Endothelial cell (in vitro differentiated cells): ENCODE results near the gene ARHGAP26. TPM values are rescaled to one million over a fixed set of nuclear protein-coding genes. Genes with fewer than 3 reads are reported as not detected.

Experiments
- DNase-seq: peaks from one replicate; pipeline ENCODE4 v3.0.0; 2021; ENCODE audit warnings: low spot score
- H3K27ac Mint-ChIP-seq: one replicate; pipeline ENCODE4 v1.8.0; 2021; ENCODE audit warnings: mixed read lengths, inconsistent platforms; ENCODE audit not compliant: unreplicated experiment
- H3K27me3 Mint-ChIP-seq: one replicate; pipeline ENCODE4 v1.8.0; 2021; ENCODE audit warnings: mild to moderate bottlenecking, moderate library complexity, mixed read lengths, inconsistent platforms; ENCODE audit not compliant: unreplicated experiment
- H3K36me3 Mint-ChIP-seq: one replicate; pipeline ENCODE4 v1.8.0; 2021; ENCODE audit warnings: mild to moderate bottlenecking, low read depth, mixed read lengths, inconsistent platforms; ENCODE audit not compliant: unreplicated experiment
- H3K4me1 Mint-ChIP-seq: one replicate; pipeline ENCODE4 v1.8.0; 2021; ENCODE audit warnings: mild to moderate bottlenecking, mixed read lengths, inconsistent platforms; ENCODE audit not compliant: unreplicated experiment
- H3K4me3 Mint-ChIP-seq: one replicate; pipeline ENCODE4 v1.8.0; 2021; ENCODE audit warnings: mild to moderate bottlenecking, mixed read lengths, inconsistent platforms; ENCODE audit not compliant: unreplicated experiment
- H3K9me3 Mint-ChIP-seq: one replicate; pipeline ENCODE4 v1.8.0; 2021; ENCODE audit warnings: mixed read lengths, inconsistent platforms; ENCODE audit not compliant: unreplicated experiment
- total RNA-seq: library from RNA; stranded (reverse); fragmentation: NEBNext Ultra II Directional; extraction: Animal tissue kit (Norgen Biotek cat#: 25700); gene quantifications from one replicate; pipeline ENCODE4 v1.2.1, GENCODE V29; 2021; ENCODE audit not compliant: unreplicated experiment
- TF ChIP-seq, protein P1 (sequence below): fragments of 200-600 bp; sonication (generic); IDR thresholded peaks from one replicate; pipeline ENCODE4 v1.5.0; 2021; ENCODE audit warnings: antibody characterized with exemption; ENCODE audit not compliant: unreplicated experiment

Gene ARHGAP26
- total RNA-seq, 1 donor from 2014 or later = 81.5 TPM

GRCh38 chr5:142930395-142931110, 160.4 kb downstream of the ARHGAP26 start:
- no peaks in the 10 kb centered on the region for H3K9me3 Mint-ChIP-seq

GRCh38 chr5:142931896-142932686, 161.9 kb downstream of the ARHGAP26 start:
- Mint-ChIP-seq H3K36me3 (peaks cover 26% of the 10 kb centered on the region), H3K4me3 (no peak overlapping the region), H3K9me3 (no peaks in the 10 kb centered on the region), H3K27me3 (peaks cover 7% of the 10 kb centered on the region), H3K27ac (no peak overlapping the region), H3K4me1 (peaks cover 22% of the 10 kb centered on the region)
- TF ChIP-seq, protein P1, sequence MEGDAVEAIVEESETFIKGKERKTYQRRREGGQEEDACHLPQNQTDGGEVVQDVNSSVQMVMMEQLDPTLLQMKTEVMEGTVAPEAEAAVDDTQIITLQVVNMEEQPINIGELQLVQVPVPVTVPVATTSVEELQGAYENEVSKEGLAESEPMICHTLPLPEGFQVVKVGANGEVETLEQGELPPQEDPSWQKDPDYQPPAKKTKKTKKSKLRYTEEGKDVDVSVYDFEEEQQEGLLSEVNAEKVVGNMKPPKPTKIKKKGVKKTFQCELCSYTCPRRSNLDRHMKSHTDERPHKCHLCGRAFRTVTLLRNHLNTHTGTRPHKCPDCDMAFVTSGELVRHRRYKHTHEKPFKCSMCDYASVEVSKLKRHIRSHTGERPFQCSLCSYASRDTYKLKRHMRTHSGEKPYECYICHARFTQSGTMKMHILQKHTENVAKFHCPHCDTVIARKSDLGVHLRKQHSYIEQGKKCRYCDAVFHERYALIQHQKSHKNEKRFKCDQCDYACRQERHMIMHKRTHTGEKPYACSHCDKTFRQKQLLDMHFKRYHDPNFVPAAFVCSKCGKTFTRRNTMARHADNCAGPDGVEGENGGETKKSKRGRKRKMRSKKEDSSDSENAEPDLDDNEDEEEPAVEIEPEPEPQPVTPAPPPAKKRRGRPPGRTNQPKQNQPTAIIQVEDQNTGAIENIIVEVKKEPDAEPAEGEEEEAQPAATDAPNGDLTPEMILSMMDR = no peak
- DNase-seq = no peak

More at GRCh38 chr5:142930395-142931110, 160.4 kb downstream of the ARHGAP26 start:
- H3K4me1 Mint-ChIP-seq = peaks cover 34% of the 10 kb centered on the region
- no peak overlapping the region for H3K4me3 Mint-ChIP-seq
- no peak overlapping the region for H3K27ac Mint-ChIP-seq
- peaks cover 26% of the 10 kb centered on the region for H3K36me3 Mint-ChIP-seq
- H3K27me3 Mint-ChIP-seq = peaks cover 7% of the 10 kb centered on the region
- no peak for DNase-seq
- TF ChIP-seq, protein P1 = no peak

GRCh38 chr5:142934051-142934762, 164.0 kb downstream of the ARHGAP26 start:
- Mint-ChIP-seq H3K27ac (no peak overlapping the region), H3K9me3 (no peaks in the 10 kb centered on the region), H3K4me3 (no peak overlapping the region), H3K36me3 (peaks cover 23% of the 10 kb centered on the region), H3K4me1 (peaks cover 26% of the 10 kb centered on the region), H3K27me3 (peaks cover 7% of the 10 kb centered on the region)
- TF ChIP-seq, protein P1 = no peak
- no peak for DNase-seq

GRCh38 chr5:142935014-142935413, 164.8 kb downstream of the ARHGAP26 start:
- peaks cover 18% of the 10 kb centered on the region for H3K36me3 Mint-ChIP-seq
- no peaks in the 10 kb centered on the region for H3K9me3 Mint-ChIP-seq
- H3K27me3 Mint-ChIP-seq = peaks cover 7% of the 10 kb centered on the region
- H3K4me1 Mint-ChIP-seq = peaks cover 28% of the 10 kb centered on the region
- TF ChIP-seq, protein P1 = no peak
- H3K4me3 Mint-ChIP-seq = no peak overlapping the region
- no peak overlapping the region for H3K27ac Mint-ChIP-seq
- DNase-seq = no peak
